NCI-H2227 treated with DMSO at 0.1 percent for 48 hours (cell line): ENCODE results near the gene DCAKD.

Experiments
- DNase-seq: peaks from one replicate; lab custom pipeline; 2025; lab: John Stamatoyannopoulos, UW

Gene DCAKD

GRCh38 chr17:45001310-45001709 is 50.1 kb downstream of the DCAKD start:
- DNase-seq = no peak

GRCh38 chr17:44999433-44999832 is 52.0 kb downstream of the DCAKD start:
- DNase-seq = no peak

GRCh38 chr17:44998646-44999045 is 52.8 kb downstream of the DCAKD start:
- DNase-seq = no peak

GRCh38 chr17:44997733-44998520 is 53.5 kb downstream of the DCAKD start:
- no peak for DNase-seq

- no peak for DNase-seq
Measured at GRCh38 chr17:44996304-44996703, 55.1 kb downstream of the DCAKD start.

- DNase-seq = no peak
Measured at GRCh38 chr17:44995436-44996001, 55.9 kb downstream of the DCAKD start.

GRCh38 chr17:44992242-44992939 is 59.0 kb downstream of the DCAKD start:
- DNase-seq = no peak

- no peak for DNase-seq
Measured at GRCh38 chr17:44990994-44991393, 60.4 kb downstream of the DCAKD start.

GRCh38 chr17:44989552-44990138 is 61.8 kb downstream of the DCAKD start:
- DNase-seq = no peak

GRCh38 chr17:44988044-44988942 is 63.1 kb downstream of the DCAKD start:
- no peak for DNase-seq

GRCh38 chr17:44983563-44983962 is 67.9 kb downstream of the DCAKD start:
- no peak for DNase-seq

- DNase-seq = no peak
Measured at GRCh38 chr17:44982113-44982702, 69.2 kb downstream of the DCAKD start.

GRCh38 chr17:44981221-44981968 is 70.0 kb downstream of the DCAKD start:
- no peak for DNase-seq

GRCh38 chr17:44979426-44979995 is 71.9 kb downstream of the DCAKD start:
- no peak for DNase-seq

GRCh38 chr17:44978807-44979206 is 72.6 kb downstream of the DCAKD start:
- DNase-seq = no peak

GRCh38 chr17:44977814-44978550 is 73.5 kb downstream of the DCAKD start:
- DNase-seq = no peak

GRCh38 chr17:44977065-44977464 is 74.4 kb downstream of the DCAKD start:
- no peak for DNase-seq

- DNase-seq = peak; percentile 65
Measured at GRCh38 chr17:44976206-44976605, 75.2 kb downstream of the DCAKD start.
